Central memory CD8-positive, alpha-beta T cell (primary cell): Measurements from ENCODE around the gene SIK3.

Experiments
- ATAC-seq: fragments of 150-1000 bp; cut with Tn5 transposase; replicated peaks from 2 replicates; pipeline ENCODE4 v1.10.0; 2022; ENCODE audit warnings: mild to moderate bottlenecking, moderate FRiP score, moderate number of reproducible peaks; ENCODE audit not compliant: poor library complexity, severe bottlenecking; ENCODE audit errors: extremely low read depth
- DNase-seq, 2 donors: peaks; one replicate each; pipeline ENCODE4 v3.0.0; 2021; ENCODE audit warnings: low spot score in 2 of 2
- H3K27ac Mint-ChIP-seq: one replicate; pipeline ENCODE4 v1.8.0; 2022; ENCODE audit warnings: low read depth, mild to moderate bottlenecking, moderate library complexity, mixed read lengths
- H3K27me3 Mint-ChIP-seq: one replicate; pipeline ENCODE4 v1.8.0; 2022; ENCODE audit warnings: mixed read lengths
- H3K36me3 Mint-ChIP-seq: one replicate; pipeline ENCODE4 v1.8.0; 2022; ENCODE audit warnings: mild to moderate bottlenecking, moderate library complexity, mixed read lengths; ENCODE audit not compliant: insufficient read depth
- H3K4me1 Mint-ChIP-seq: one replicate; pipeline ENCODE4 v1.8.0; 2022; ENCODE audit warnings: mixed read lengths
- H3K4me3 Mint-ChIP-seq: one replicate; pipeline ENCODE4 v1.8.0; 2022; ENCODE audit warnings: mild to moderate bottlenecking, moderate library complexity, mixed read lengths
- H3K9me3 Mint-ChIP-seq: one replicate; pipeline ENCODE4 v1.8.0; 2022; ENCODE audit warnings: mixed read lengths

The SIK3 gene

GRCh38 chr11:116953530-116954285 lies 144.5 kb downstream of the SIK3 start:
- Mint-ChIP-seq H3K36me3 (peaks cover 25% of the 10 kb centered on the region), H3K9me3 (no peaks in the 10 kb centered on the region), H3K4me1 (peaks cover 57% of the 10 kb centered on the region), H3K27ac (peak overlapping the region; percentile 93), H3K27me3 (no peaks in the 10 kb centered on the region), H3K4me3 (peak overlapping the region; percentile 29)
- ATAC-seq = peak; percentile 80
- peak in 1 of 2 donors; percentile 48 for DNase-seq

GRCh38 chr11:116951762-116952161 lies 146.5 kb downstream of the SIK3 start:
- DNase-seq (no peak), ATAC-seq (no peak)
- Mint-ChIP-seq H3K27ac (peak overlapping the region; percentile 93), H3K4me1 (peaks cover 52% of the 10 kb centered on the region), H3K9me3 (no peaks in the 10 kb centered on the region), H3K4me3 (no peak overlapping the region), H3K27me3 (no peaks in the 10 kb centered on the region), H3K36me3 (peaks cover 31% of the 10 kb centered on the region)

- Mint-ChIP-seq H3K27me3 (no peaks in the 10 kb centered on the region), H3K4me3 (no peak overlapping the region), H3K27ac (no peak overlapping the region), H3K4me1 (peaks cover 51% of the 10 kb centered on the region), H3K36me3 (peaks cover 27% of the 10 kb centered on the region), H3K9me3 (no peaks in the 10 kb centered on the region)
- DNase-seq = no peak
- no peak for ATAC-seq
Measured at GRCh38 chr11:116950210-116950609, 148.0 kb downstream of the SIK3 start.

GRCh38 chr11:116948391-116948790 lies 149.8 kb downstream of the SIK3 start:
- Mint-ChIP-seq H3K4me1 (peaks cover 46% of the 10 kb centered on the region), H3K9me3 (no peaks in the 10 kb centered on the region), H3K27ac (peak overlapping the region; percentile 75), H3K27me3 (no peaks in the 10 kb centered on the region), H3K36me3 (peaks cover 29% of the 10 kb centered on the region), H3K4me3 (no peak overlapping the region)
- ATAC-seq = no peak
- no peak for DNase-seq

GRCh38 chr11:116946414-116946813 lies 151.8 kb downstream of the SIK3 start:
- ATAC-seq (no peak), DNase-seq (no peak)
- Mint-ChIP-seq H3K9me3 (no peaks in the 10 kb centered on the region), H3K4me1 (peaks cover 46% of the 10 kb centered on the region), H3K27me3 (no peaks in the 10 kb centered on the region), H3K4me3 (no peak overlapping the region), H3K27ac (peak overlapping the region; percentile 69), H3K36me3 (peaks cover 31% of the 10 kb centered on the region)

GRCh38 chr11:116939499-116939898 lies 158.7 kb downstream of the SIK3 start:
- H3K27me3 Mint-ChIP-seq = no peaks in the 10 kb centered on the region
- H3K9me3 Mint-ChIP-seq = no peaks in the 10 kb centered on the region
- H3K4me1 Mint-ChIP-seq = peaks cover 22% of the 10 kb centered on the region
- DNase-seq = no peak
- no peak for ATAC-seq
- H3K4me3 Mint-ChIP-seq = no peak overlapping the region
- H3K36me3 Mint-ChIP-seq = peaks cover 2% of the 10 kb centered on the region
- H3K27ac Mint-ChIP-seq = no peak overlapping the region

- no peak for DNase-seq
Measured at GRCh38 chr11:116938471-116939070, 159.7 kb downstream of the SIK3 start.

GRCh38 chr11:116936754-116937446 lies 161.3 kb downstream of the SIK3 start:
- no peaks in the 10 kb centered on the region for H3K27me3 Mint-ChIP-seq
- no peak overlapping the region for H3K4me3 Mint-ChIP-seq
- ATAC-seq (no peak), DNase-seq (no peak)
- peaks cover 2% of the 10 kb centered on the region for H3K36me3 Mint-ChIP-seq
- H3K4me1 Mint-ChIP-seq = peaks cover 28% of the 10 kb centered on the region
- no peaks in the 10 kb centered on the region for H3K9me3 Mint-ChIP-seq
- H3K27ac Mint-ChIP-seq = peak overlapping the region; percentile 68

More at GRCh38 chr11:116938471-116939070, 159.7 kb downstream of the SIK3 start:
- no peak overlapping the region for H3K4me3 Mint-ChIP-seq
- no peaks in the 10 kb centered on the region for H3K27me3 Mint-ChIP-seq
- peaks cover 2% of the 10 kb centered on the region for H3K36me3 Mint-ChIP-seq
- H3K4me1 Mint-ChIP-seq = peaks cover 30% of the 10 kb centered on the region
- ATAC-seq = no peak
- no peaks in the 10 kb centered on the region for H3K9me3 Mint-ChIP-seq
- H3K27ac Mint-ChIP-seq = no peak overlapping the region

GRCh38 chr11:116935514-116935913 lies 162.7 kb downstream of the SIK3 start:
- H3K27ac Mint-ChIP-seq = no peak overlapping the region
- no peaks in the 10 kb centered on the region for H3K9me3 Mint-ChIP-seq
- H3K4me3 Mint-ChIP-seq = no peak overlapping the region
- H3K36me3 Mint-ChIP-seq = peaks cover 11% of the 10 kb centered on the region
- ATAC-seq (no peak), DNase-seq (no peak)
- peaks cover 42% of the 10 kb centered on the region for H3K4me1 Mint-ChIP-seq
- no peaks in the 10 kb centered on the region for H3K27me3 Mint-ChIP-seq

GRCh38 chr11:116935089-116935488 lies 163.1 kb downstream of the SIK3 start:
- no peaks in the 10 kb centered on the region for H3K27me3 Mint-ChIP-seq
- H3K27ac Mint-ChIP-seq = peak overlapping the region; percentile 63
- H3K9me3 Mint-ChIP-seq = no peaks in the 10 kb centered on the region
- H3K4me1 Mint-ChIP-seq = peaks cover 46% of the 10 kb centered on the region
- H3K4me3 Mint-ChIP-seq = no peak overlapping the region
- ATAC-seq = no peak
- peaks cover 15% of the 10 kb centered on the region for H3K36me3 Mint-ChIP-seq
- no peak for DNase-seq

GRCh38 chr11:116933961-116934360 lies 164.3 kb downstream of the SIK3 start:
- H3K9me3 Mint-ChIP-seq = no peaks in the 10 kb centered on the region
- no peak for DNase-seq
- H3K27ac Mint-ChIP-seq = peak overlapping the region; percentile 63
- peaks cover 56% of the 10 kb centered on the region for H3K4me1 Mint-ChIP-seq
- no peaks in the 10 kb centered on the region for H3K27me3 Mint-ChIP-seq
- H3K36me3 Mint-ChIP-seq = peaks cover 16% of the 10 kb centered on the region
- no peak for ATAC-seq
- H3K4me3 Mint-ChIP-seq = no peak overlapping the region

GRCh38 chr11:116932181-116932580 lies 166.0 kb downstream of the SIK3 start:
- DNase-seq (no peak), ATAC-seq (peak; percentile 25)
- Mint-ChIP-seq H3K36me3 (peaks cover 17% of the 10 kb centered on the region), H3K27me3 (no peaks in the 10 kb centered on the region), H3K27ac (peak overlapping the region; percentile 97), H3K4me3 (peak overlapping the region; percentile 60), H3K4me1 (peaks cover 74% of the 10 kb centered on the region), H3K9me3 (no peaks in the 10 kb centered on the region)
